ENCODE measurements around the gene ATXN7L1. TPM values are rescaled to one million over a fixed set of nuclear protein-coding genes. Genes with fewer than 3 reads are reported as not detected.

The ATXN7L1 gene
- total and polyA plus RNA-seq, 2 of the 13 experiments (the other 11 are each of a cell fraction or from before 2014, with no cell fraction given) = 4.1 to 7.8 TPM

GRCh38 chr7:105613611-105614330, 262.6 kb downstream of the ATXN7L1 start:
- DNase-seq (ENCODE audit: low spot score) (no peak), FAIRE-seq (no peak), ATAC-seq (no peak)
- in situ Hi-C loops (cut with HindIII; ENCODE audit: extremely low pct_ligation_motif_present, low pct_unique_long_range_greater_than_20kb) = no loop called here
- Histone ChIP-seq H3K36me3 (replicated peaks in 1 of 2; ENCODE audit: control insufficient read depth in 1 of 2, insufficient read depth in 2 of 2, low read length in 2 of 2) (peaks cover 2 to 3% of the 10 kb centered on the region in 2 experiments; a peak in 1 of 5 replicates), H3K4me3 (replicated peaks in 1 of 3; ENCODE audit: insufficient read depth in 1 of 3, low read depth in 2 of 3, low read length in 3 of 3) (no peak overlapping the region), H3K9ac (ENCODE audit: insufficient read depth, low read depth, low read length) (no peak overlapping the region), H3K27me3 (ENCODE audit: control insufficient read depth in 1 of 2, insufficient read depth in 2 of 2, low read length in 2 of 2) (no peaks in the 10 kb centered on the region), H3K79me2 (ENCODE audit: insufficient read depth, low read length) (no peaks in the 10 kb centered on the region), H4K20me1 (ENCODE audit: insufficient read depth, low read length) (no peaks in the 10 kb centered on the region), H3K4me1 (ENCODE audit: insufficient read depth, low read length) (no peaks in the 10 kb centered on the region), H3K27ac (ENCODE audit: extremely low read length, insufficient read depth, low read length) (no peak overlapping the region), H3K9me3 (ENCODE audit: low read length) (no peaks in the 10 kb centered on the region), H3K4me2 (ENCODE audit: low read depth, low read length) (no peak overlapping the region), H2AFZ (ENCODE audit: low read length) (no peak overlapping the region)
- 94% methylated on average over 32 of the region's 32 CpGs for WGBS (ENCODE audit: low lambda C conversion rate)
- no TSS peak for BruUV-seq (replicated peaks)
- ChIA-PET POLR2A (no interaction called here), CTCF (ENCODE audit: low intra/inter-chr PET ratio, low total read pairs) (no interaction called here)
- TF ChIP-seq ZNF720 (CRISPR knock-in tag; IDR thresholded peaks at IDR 0.05) = no peak
- no peak for TF ChIP-seq TRIM24 (CRISPR knock-in tag; IDR thresholded peaks at IDR 0.05)
- no peak for TF ChIP-seq ZNF12 (CRISPR knock-in tag; IDR thresholded peaks at IDR 0.05)
- TF ChIP-seq AKAP8 (CRISPR knock-in tag; IDR thresholded peaks at IDR 0.05) = no peak
- TF ChIP-seq ELF1 (CRISPR knock-in tag; IDR thresholded peaks at IDR 0.05) = no peak
- TF ChIP-seq NFRKB (IDR thresholded peaks at IDR 0.05) = no peak
- TF ChIP-seq ZBTB8A (CRISPR knock-in tag; IDR thresholded peaks at IDR 0.05; ENCODE audit: borderline replicate concordance, low read depth) = no peak
- no peak for TF ChIP-seq CENPT (CRISPR knock-in tag; IDR thresholded peaks at IDR 0.05; ENCODE audit: low read depth)
- TF ChIP-seq NCOR1 (IDR thresholded peaks at IDR 0.05; ENCODE audit: borderline replicate concordance, low read length) = no peak
- TF ChIP-seq ZNF746 (CRISPR knock-in tag; IDR thresholded peaks at IDR 0.05) = no peak
- TF ChIP-seq NPAS2 (CRISPR knock-in tag; IDR thresholded peaks at IDR 0.05; ENCODE audit: borderline replicate concordance) = no peak
- TF ChIP-seq HNF1B (CRISPR knock-in tag; IDR thresholded peaks at IDR 0.05) = no peak
- no peak for TF ChIP-seq E2F2 (CRISPR knock-in tag; IDR thresholded peaks at IDR 0.05; ENCODE audit: borderline replicate concordance)
- intact Hi-C loops (cut with micrococcal nuclease; ENCODE audit: unreplicated experiment) = no loop called here
